ENCODE results near the gene ARFRP1. TPM values are rescaled to one million over a fixed set of nuclear protein-coding genes. Genes with fewer than 3 reads are reported as not detected.

Gene ARFRP1
- 18.1 and 22.4 TPM in 2 replicates for total RNA-seq

GRCh38 chr20:63707558-63708300, at the start of gene ARFRP1, which contains the start of gene ZGPAT:
ARFRP1 (minus strand) TSS chr20:63707976; CDS start chr20:63707091, 885 bp downstream.
ZGPAT (plus strand) TSS chr20:63708039; CDS start chr20:63708581, 542 bp downstream.

GRCh38 chr20:63739130-63740069, 31.6 kb upstream of the ARFRP1 start, which contains the start of gene SLC2A4RG:
SLC2A4RG (plus strand) TSS chr20:63739776; CDS start chr20:63739913, 137 bp downstream.

GRCh38 chr20:63735859-63736718, 28.3 kb upstream of the ARFRP1 start, which contains the start of gene LIME1:
LIME1 (plus strand) TSS chr20:63736664; CDS start chr20:63737550, 886 bp downstream.

GRCh38 chr20:63696628-63697356, 11.0 kb downstream of the ARFRP1 start, which contains the start of gene TNFRSF6B:
TNFRSF6B (plus strand) TSS chr20:63696652; CDS start chr20:63696768, 116 bp downstream.

GRCh38 chr20:63657937-63658748, 49.6 kb downstream of the ARFRP1 start, which contains the start of gene RTEL1:
RTEL1 (plus strand) TSS chr20:63658312; CDS start chr20:63659403, 1,091 bp downstream.

GRCh38 chr20:63653041-63653973, 54.5 kb downstream of the ARFRP1 start, which contains the start of gene STMN3:
STMN3 (minus strand) TSS chr20:63653424; CDS start chr20:63653345, 79 bp downstream.

Small RNA genes within 50 kb of the gene (small RNA-seq; reads per million reads assigned to genes)
- gene LIME1 = not detected
- gene TNFRSF6B = not detected

Other genes with a start within 250 kb of the ARFRP1 start
- gene KCNQ2, start 235.3 kb downstream of the ARFRP1 start, total RNA-seq = not detected in 2 replicates
- 1.8 and 11.0 TPM in 2 replicates for gene EEF1A2, start 208.9 kb downstream of the ARFRP1 start, total RNA-seq
- gene PPDPF, start 187.2 kb downstream of the ARFRP1 start, total RNA-seq = 190 and 201 TPM in 2 replicates
- gene PTK6, start 170.6 kb downstream of the ARFRP1 start, total RNA-seq = under 0.01 and 0.22 TPM in 2 replicates
- gene SRMS, start 160.2 kb downstream of the ARFRP1 start, total RNA-seq = not detected in 2 replicates
- 0.11 and 0.79 TPM in 2 replicates for gene FNDC11, start 153.8 kb downstream of the ARFRP1 start, total RNA-seq
- gene HELZ2, start 133.7 kb downstream of the ARFRP1 start, total RNA-seq = 25.4 and 31.4 TPM in 2 replicates
- 8.2 and 11.8 TPM in 2 replicates for gene GMEB2, start 80.9 kb downstream of the ARFRP1 start, total RNA-seq
- 0.76 and 2.0 TPM in 2 replicates for gene STMN3, start 54.6 kb downstream of the ARFRP1 start, total RNA-seq
- gene RTEL1, start 49.7 kb downstream of the ARFRP1 start, total RNA-seq = 11.8 and 17.5 TPM in 2 replicates
- gene TNFRSF6B, start 11.3 kb downstream of the ARFRP1 start, total RNA-seq = 0.39 TPM in 1 of 2 replicates, not detected in the other
- 20.1 and 22.8 TPM in 2 replicates for gene ZGPAT, start 63 bp upstream of the ARFRP1 start, total RNA-seq
- 2.4 and 5.1 TPM in 2 replicates for gene LIME1, start 28.7 kb upstream of the ARFRP1 start, total RNA-seq
- gene SLC2A4RG, start 31.8 kb upstream of the ARFRP1 start, total RNA-seq = 41.2 and 56.8 TPM in 2 replicates
- 1.6 and 1.8 TPM in 2 replicates for gene ZBTB46, start 123.3 kb upstream of the ARFRP1 start, total RNA-seq
- not detected in 2 replicates for gene ABHD16B, start 153.5 kb upstream of the ARFRP1 start, total RNA-seq
- 66.0 and 103 TPM in 2 replicates for gene TPD52L2, start 157.3 kb upstream of the ARFRP1 start, total RNA-seq
- 34.5 and 56.6 TPM in 2 replicates for gene DNAJC5, start 187.2 kb upstream of the ARFRP1 start, total RNA-seq
- gene UCKL1, start 248.4 kb upstream of the ARFRP1 start, total RNA-seq = 21.1 and 21.6 TPM in 2 replicates

Measured in placental epithelial cell (primary cell).